ENCODE data around the gene HOXA7.

DNA sequence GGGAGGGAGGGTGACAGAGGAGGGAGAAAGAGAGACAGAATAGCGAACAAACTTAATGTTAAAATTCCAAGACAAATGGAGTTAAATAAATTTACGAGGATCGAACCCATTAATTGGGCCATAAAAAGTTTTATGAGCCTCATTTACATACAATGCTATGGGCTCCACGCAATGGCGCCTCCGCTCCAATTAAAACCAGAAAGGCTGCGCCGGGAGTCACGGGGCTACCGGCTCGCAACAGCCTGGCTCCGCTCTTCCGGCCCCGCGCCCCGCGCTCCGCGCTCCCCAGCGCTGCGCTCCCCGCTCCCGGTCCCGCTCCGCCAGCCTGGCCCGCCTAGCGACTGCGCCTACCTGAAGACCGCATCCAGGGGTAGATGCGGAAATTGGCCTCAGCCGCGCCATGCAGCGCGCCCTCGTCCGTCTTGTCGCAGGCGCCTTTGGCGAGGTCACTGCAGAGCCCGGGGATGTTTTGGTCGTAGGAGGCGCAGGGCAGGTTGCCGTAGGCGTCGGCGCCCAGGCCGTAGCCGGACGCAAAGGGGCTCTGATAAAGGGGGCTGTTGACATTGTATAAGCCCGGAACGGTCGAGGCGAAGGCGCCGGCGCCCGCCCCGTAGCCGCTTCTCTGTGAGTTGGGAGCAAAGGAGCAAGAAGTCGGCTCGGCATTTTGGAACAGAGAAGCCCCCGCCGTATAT lies 513 bp downstream of the HOXA7 start:
- TF ChIP-seq, protein P1, sequence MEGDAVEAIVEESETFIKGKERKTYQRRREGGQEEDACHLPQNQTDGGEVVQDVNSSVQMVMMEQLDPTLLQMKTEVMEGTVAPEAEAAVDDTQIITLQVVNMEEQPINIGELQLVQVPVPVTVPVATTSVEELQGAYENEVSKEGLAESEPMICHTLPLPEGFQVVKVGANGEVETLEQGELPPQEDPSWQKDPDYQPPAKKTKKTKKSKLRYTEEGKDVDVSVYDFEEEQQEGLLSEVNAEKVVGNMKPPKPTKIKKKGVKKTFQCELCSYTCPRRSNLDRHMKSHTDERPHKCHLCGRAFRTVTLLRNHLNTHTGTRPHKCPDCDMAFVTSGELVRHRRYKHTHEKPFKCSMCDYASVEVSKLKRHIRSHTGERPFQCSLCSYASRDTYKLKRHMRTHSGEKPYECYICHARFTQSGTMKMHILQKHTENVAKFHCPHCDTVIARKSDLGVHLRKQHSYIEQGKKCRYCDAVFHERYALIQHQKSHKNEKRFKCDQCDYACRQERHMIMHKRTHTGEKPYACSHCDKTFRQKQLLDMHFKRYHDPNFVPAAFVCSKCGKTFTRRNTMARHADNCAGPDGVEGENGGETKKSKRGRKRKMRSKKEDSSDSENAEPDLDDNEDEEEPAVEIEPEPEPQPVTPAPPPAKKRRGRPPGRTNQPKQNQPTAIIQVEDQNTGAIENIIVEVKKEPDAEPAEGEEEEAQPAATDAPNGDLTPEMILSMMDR (conservative IDR thresholded peaks at IDR 0.05; ENCODE audit: low read depth, low read length) = 0 out of 2 replicates have a peak, but pooled peaks have one; percentile 13
- TF ChIP-seq EZH2 (IDR thresholded peaks at IDR 0.05; ENCODE audit: low read length, unreplicated experiment) = no peak

Data from PC-3 (cell line).